ENCODE data around the gene CCR5AS.

The CCR5AS gene

GRCh38 chr3:46419816-46420215 lies 12.9 kb upstream of the CCR5AS start:
- intact Hi-C loops (cut with micrococcal nuclease): no loop called here
- Mint-ChIP-seq H3K27ac (no peak overlapping the region), H3K27me3 (no peaks in the 10 kb centered on the region), H3K4me1 (peaks cover 2% of the 10 kb centered on the region), H3K9me3 (no peaks in the 10 kb centered on the region), H3K4me3 (no peak overlapping the region), H3K36me3 (ENCODE audit: low read depth) (no peaks in the 10 kb centered on the region)
- POLR2A ChIA-PET: no interaction called here
- no peak for TF ChIP-seq CTCF (IDR thresholded peaks at IDR 0.05)
- CTCF ChIA-PET: no interaction called here
- no peak for ATAC-seq (ENCODE audit: low read depth)
- no peak for DNase-seq

- Mint-ChIP-seq H3K9me3 (no peaks in the 10 kb centered on the region), H3K27me3 (no peaks in the 10 kb centered on the region), H3K27ac (no peak overlapping the region), H3K4me3 (no peak overlapping the region), H3K36me3 (ENCODE audit: low read depth) (no peaks in the 10 kb centered on the region), H3K4me1 (peaks cover 2% of the 10 kb centered on the region)
- TF ChIP-seq CTCF (IDR thresholded peaks at IDR 0.05): no peak
- intact Hi-C loops (cut with micrococcal nuclease): no loop called here
- no peak for DNase-seq
- CTCF ChIA-PET: no interaction called here
- POLR2A ChIA-PET: no interaction called here
- ATAC-seq (ENCODE audit: low read depth): no peak
Observed at GRCh38 chr3:46417841-46418611, 11.2 kb upstream of the CCR5AS start.

GRCh38 chr3:46416811-46417510 lies 10.1 kb upstream of the CCR5AS start:
- CTCF ChIA-PET: interaction anchor here (1.6 kb wide), 1 partner anchor 9 kb away, joined by 3 read pairs; no protein-coding TSS in a partner anchor
- intact Hi-C loops (cut with micrococcal nuclease): no loop called here

GRCh38 chr3:46416125-46416810 lies 9.4 kb upstream of the CCR5AS start:
- no peak for TF ChIP-seq CTCF (IDR thresholded peaks at IDR 0.05)
- Mint-ChIP-seq H3K27me3 (no peaks in the 10 kb centered on the region), H3K9me3 (no peaks in the 10 kb centered on the region), H3K27ac (no peak overlapping the region), H3K4me3 (no peak overlapping the region), H3K36me3 (ENCODE audit: low read depth) (no peaks in the 10 kb centered on the region), H3K4me1 (peaks cover 2% of the 10 kb centered on the region)
- CTCF ChIA-PET: interaction anchor here (1.6 kb wide), 1 partner anchor 8 kb away, joined by 3 read pairs; no protein-coding TSS in a partner anchor
- ATAC-seq (ENCODE audit: low read depth) (no peak), DNase-seq (no peak)
- POLR2A ChIA-PET: no interaction called here
- intact Hi-C loops (cut with micrococcal nuclease): no loop called here

More at GRCh38 chr3:46416811-46417510, 10.1 kb upstream of the CCR5AS start:
- ATAC-seq (ENCODE audit: low read depth) (no peak), DNase-seq (no peak)
- Mint-ChIP-seq H3K9me3 (no peaks in the 10 kb centered on the region), H3K4me3 (no peak overlapping the region), H3K4me1 (peaks cover 2% of the 10 kb centered on the region), H3K27me3 (no peaks in the 10 kb centered on the region), H3K36me3 (ENCODE audit: low read depth) (no peaks in the 10 kb centered on the region), H3K27ac (no peak overlapping the region)
- TF ChIP-seq CTCF (IDR thresholded peaks at IDR 0.05): no peak
- POLR2A ChIA-PET: no interaction called here

- Mint-ChIP-seq H3K27ac (no peak overlapping the region), H3K27me3 (no peaks in the 10 kb centered on the region), H3K9me3 (no peaks in the 10 kb centered on the region), H3K4me1 (peaks cover 2% of the 10 kb centered on the region), H3K36me3 (ENCODE audit: low read depth) (no peaks in the 10 kb centered on the region), H3K4me3 (no peak overlapping the region)
- intact Hi-C loops (cut with micrococcal nuclease): no loop called here
- no peak for TF ChIP-seq CTCF (IDR thresholded peaks at IDR 0.05)
- DNase-seq (no peak), ATAC-seq (ENCODE audit: low read depth) (no peak)
- ChIA-PET POLR2A (no interaction called here), CTCF (no interaction called here)
Observed at GRCh38 chr3:46414739-46415138, 7.9 kb upstream of the CCR5AS start.
